ENCODE data around the gene MYO9A.
"Not testable (repeated sequence)": the region's sequence is repeated elsewhere in the genome, so short reads cannot be mapped to it uniquely, and the experiment has no call there.

Gene MYO9A

GRCh38 chr15:71889385-71889784 lies 228.6 kb downstream of the MYO9A start:
- H3K27ac ChIP-seq (ENCODE audit: low read length), result no peak overlapping the region
- no peaks in the 10 kb centered on the region for H3K36me3 ChIP-seq (ENCODE audit: control insufficient read depth, low read depth, low read length)
- H3K4me3 ChIP-seq (ENCODE audit: low read length), result no peak overlapping the region
- H3K9ac ChIP-seq (ENCODE audit: low read length), result no peak overlapping the region
- H3K9me3 ChIP-seq (ENCODE audit: control insufficient read depth, low read depth, low read length), result no peaks in the 10 kb centered on the region
- H3K27me3 ChIP-seq (ENCODE audit: control insufficient read depth, insufficient read depth, low read length), result no peaks in the 10 kb centered on the region
- H3K4me1 ChIP-seq (ENCODE audit: control insufficient read depth, low read depth, low read length), result peaks cover 12% of the 10 kb centered on the region

- Histone ChIP-seq H3K27ac (ENCODE audit: low read length) (no peak overlapping the region), H3K4me3 (ENCODE audit: low read length) (no peak overlapping the region), H3K4me1 (ENCODE audit: control insufficient read depth, low read depth, low read length) (peaks cover 15% of the 10 kb centered on the region), H3K27me3 (ENCODE audit: control insufficient read depth, insufficient read depth, low read length) (no peaks in the 10 kb centered on the region), H3K9ac (ENCODE audit: low read length) (no peak overlapping the region), H3K9me3 (ENCODE audit: control insufficient read depth, low read depth, low read length) (no peaks in the 10 kb centered on the region), H3K36me3 (ENCODE audit: control insufficient read depth, low read depth, low read length) (no peaks in the 10 kb centered on the region)
Measured at GRCh38 chr15:71888797-71889196, 229.2 kb downstream of the MYO9A start.

GRCh38 chr15:71885390-71885789 lies 232.6 kb downstream of the MYO9A start:
- no peak overlapping the region for H3K9ac ChIP-seq (ENCODE audit: low read length)
- H3K36me3 ChIP-seq (ENCODE audit: control insufficient read depth, low read depth, low read length), result no peaks in the 10 kb centered on the region
- no peaks in the 10 kb centered on the region for H3K27me3 ChIP-seq (ENCODE audit: control insufficient read depth, insufficient read depth, low read length)
- no peak overlapping the region for H3K4me3 ChIP-seq (ENCODE audit: low read length)
- no peak overlapping the region for H3K27ac ChIP-seq (ENCODE audit: low read length)
- H3K9me3 ChIP-seq (ENCODE audit: control insufficient read depth, low read depth, low read length), result no peaks in the 10 kb centered on the region
- H3K4me1 ChIP-seq (ENCODE audit: control insufficient read depth, low read depth, low read length), result peaks cover 20% of the 10 kb centered on the region

- H3K36me3 ChIP-seq (ENCODE audit: control insufficient read depth, low read depth, low read length), result no peaks in the 10 kb centered on the region
- H3K27ac ChIP-seq (ENCODE audit: low read length), result no peak overlapping the region
- no peak overlapping the region for H3K4me3 ChIP-seq (ENCODE audit: low read length)
- peaks cover 20% of the 10 kb centered on the region for H3K4me1 ChIP-seq (ENCODE audit: control insufficient read depth, low read depth, low read length)
- H3K9ac ChIP-seq (ENCODE audit: low read length), result no peak overlapping the region
- H3K9me3 ChIP-seq (ENCODE audit: control insufficient read depth, low read depth, low read length), result no peaks in the 10 kb centered on the region
- H3K27me3 ChIP-seq (ENCODE audit: control insufficient read depth, insufficient read depth, low read length), result no peaks in the 10 kb centered on the region
Measured at GRCh38 chr15:71883447-71883846, 234.5 kb downstream of the MYO9A start.

- Histone ChIP-seq H3K4me1 (ENCODE audit: control insufficient read depth, low read depth, low read length) (peaks cover 9% of the 10 kb centered on the region), H3K36me3 (ENCODE audit: control insufficient read depth, low read depth, low read length) (no peaks in the 10 kb centered on the region), H3K9ac (ENCODE audit: low read length) (no peak overlapping the region)
Measured at GRCh38 chr15:71880276-71880675, 237.7 kb downstream of the MYO9A start.

GRCh38 chr15:71874245-71874644 lies 243.7 kb downstream of the MYO9A start:
- Histone ChIP-seq H3K27me3 (ENCODE audit: control insufficient read depth, insufficient read depth, low read length) (no peaks in the 10 kb centered on the region), H3K4me1 (ENCODE audit: control insufficient read depth, low read depth, low read length) (no peaks in the 10 kb centered on the region), H3K27ac (ENCODE audit: low read length) (no peak overlapping the region), H3K4me3 (ENCODE audit: low read length) (no peak overlapping the region), H3K9ac (ENCODE audit: low read length) (no peak overlapping the region), H3K9me3 (ENCODE audit: control insufficient read depth, low read depth, low read length) (no peaks in the 10 kb centered on the region), H3K36me3 (ENCODE audit: control insufficient read depth, low read depth, low read length) (no peaks in the 10 kb centered on the region)

More at GRCh38 chr15:71880276-71880675, 237.7 kb downstream of the MYO9A start:
- no peak overlapping the region for H3K4me3 ChIP-seq (ENCODE audit: low read length)
- no peak overlapping the region for H3K27ac ChIP-seq (ENCODE audit: low read length)
- no peaks in the 10 kb centered on the region for H3K27me3 ChIP-seq (ENCODE audit: control insufficient read depth, insufficient read depth, low read length)
- H3K9me3 ChIP-seq (ENCODE audit: control insufficient read depth, low read depth, low read length), result no peaks in the 10 kb centered on the region

GRCh38 chr15:71858232-71858631 lies 259.7 kb downstream of the MYO9A start:
- not testable (repeated sequence) for H3K36me3 ChIP-seq (ENCODE audit: control insufficient read depth, low read depth, low read length); H3K9ac ChIP-seq (ENCODE audit: low read length); H3K27ac ChIP-seq (ENCODE audit: low read length); H3K27me3 ChIP-seq (ENCODE audit: control insufficient read depth, insufficient read depth, low read length); H3K4me1 ChIP-seq (ENCODE audit: control insufficient read depth, low read depth, low read length); H3K4me3 ChIP-seq (ENCODE audit: low read length); H3K9me3 ChIP-seq (ENCODE audit: control insufficient read depth, low read depth, low read length)

DNA sequence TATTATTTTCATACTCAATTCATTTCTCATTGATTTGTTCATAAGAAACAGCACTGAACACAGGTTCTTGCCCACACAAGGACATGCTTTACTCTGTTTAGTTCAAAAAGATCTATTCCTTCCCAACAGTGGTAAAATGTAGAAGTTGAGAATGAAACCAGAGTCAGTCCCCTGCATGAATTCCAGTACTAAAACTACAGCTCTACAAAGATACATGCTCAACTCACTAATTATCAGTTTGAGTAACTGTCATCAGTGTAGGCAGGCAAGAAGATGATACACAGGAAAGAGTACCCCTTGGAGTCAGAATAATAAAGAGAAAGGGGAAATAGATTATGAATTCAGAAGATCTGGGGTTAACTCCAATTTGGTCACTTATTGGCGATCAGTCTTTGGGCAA lies 264.4 kb downstream of the MYO9A start:
- Histone ChIP-seq H3K27ac (ENCODE audit: low read length) (no peak overlapping the region), H3K9me3 (ENCODE audit: control insufficient read depth, low read depth, low read length) (no peaks in the 10 kb centered on the region), H3K27me3 (ENCODE audit: control insufficient read depth, insufficient read depth, low read length) (no peaks in the 10 kb centered on the region), H3K36me3 (ENCODE audit: control insufficient read depth, low read depth, low read length) (peaks cover 4% of the 10 kb centered on the region), H3K4me3 (ENCODE audit: low read length) (no peak overlapping the region), H3K9ac (ENCODE audit: low read length) (no peak overlapping the region), H3K4me1 (ENCODE audit: control insufficient read depth, low read depth, low read length) (no peaks in the 10 kb centered on the region)

GRCh38 chr15:71844916-71845315 lies 273.0 kb downstream of the MYO9A start:
- Histone ChIP-seq H3K9me3 (ENCODE audit: control insufficient read depth, low read depth, low read length) (no peaks in the 10 kb centered on the region), H3K27me3 (ENCODE audit: control insufficient read depth, insufficient read depth, low read length) (no peaks in the 10 kb centered on the region), H3K4me1 (ENCODE audit: control insufficient read depth, low read depth, low read length) (no peaks in the 10 kb centered on the region), H3K9ac (ENCODE audit: low read length) (no peak overlapping the region), H3K4me3 (ENCODE audit: low read length) (no peak overlapping the region), H3K36me3 (ENCODE audit: control insufficient read depth, low read depth, low read length) (peaks cover 4% of the 10 kb centered on the region), H3K27ac (ENCODE audit: low read length) (no peak overlapping the region)

GRCh38 chr15:71841563-71841962 lies 276.4 kb downstream of the MYO9A start:
- Histone ChIP-seq H3K4me1 (ENCODE audit: control insufficient read depth, low read depth, low read length) (no peaks in the 10 kb centered on the region), H3K9ac (ENCODE audit: low read length) (no peak overlapping the region), H3K27me3 (ENCODE audit: control insufficient read depth, insufficient read depth, low read length) (no peaks in the 10 kb centered on the region), H3K27ac (ENCODE audit: low read length) (no peak overlapping the region), H3K36me3 (ENCODE audit: control insufficient read depth, low read depth, low read length) (no peaks in the 10 kb centered on the region), H3K9me3 (ENCODE audit: control insufficient read depth, low read depth, low read length) (no peaks in the 10 kb centered on the region), H3K4me3 (ENCODE audit: low read length) (no peak overlapping the region)

DNA sequence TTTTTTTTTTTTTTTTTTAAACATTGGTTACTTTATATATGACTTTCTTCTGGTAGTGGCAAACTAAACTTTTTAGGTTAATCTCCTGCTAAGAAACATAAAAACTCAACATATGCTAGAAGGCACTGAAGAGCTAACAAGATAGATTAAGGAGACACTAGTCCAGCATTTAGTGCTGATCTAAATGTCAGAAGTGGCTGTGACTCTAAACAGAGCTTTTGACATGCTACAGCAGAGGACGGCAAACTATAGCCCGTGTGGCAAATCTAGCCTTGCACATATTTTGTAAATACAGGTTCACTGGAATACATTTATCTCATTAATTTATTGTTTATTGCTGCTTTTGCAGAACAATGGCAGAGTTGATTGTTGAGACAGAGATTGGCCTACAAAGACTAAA lies 287.0 kb downstream of the MYO9A start:
- no peak overlapping the region for H3K4me3 ChIP-seq (ENCODE audit: low read length)
- H3K9me3 ChIP-seq (ENCODE audit: control insufficient read depth, low read depth, low read length), result no peaks in the 10 kb centered on the region
- no peaks in the 10 kb centered on the region for H3K36me3 ChIP-seq (ENCODE audit: control insufficient read depth, low read depth, low read length)

GRCh38 chr15:71826196-71826595 lies 291.8 kb downstream of the MYO9A start:
- H3K27me3 ChIP-seq (ENCODE audit: control insufficient read depth, insufficient read depth, low read length), result no peaks in the 10 kb centered on the region
- no peak overlapping the region for H3K27ac ChIP-seq (ENCODE audit: low read length)
- H3K9me3 ChIP-seq (ENCODE audit: control insufficient read depth, low read depth, low read length), result no peaks in the 10 kb centered on the region
- H3K4me3 ChIP-seq (ENCODE audit: low read length), result no peak overlapping the region
- no peaks in the 10 kb centered on the region for H3K36me3 ChIP-seq (ENCODE audit: control insufficient read depth, low read depth, low read length)
- no peak overlapping the region for H3K9ac ChIP-seq (ENCODE audit: low read length)
- peaks cover 15% of the 10 kb centered on the region for H3K4me1 ChIP-seq (ENCODE audit: control insufficient read depth, low read depth, low read length)

More for the DNA sequence above, 287.0 kb downstream of the MYO9A start:
- H3K9ac ChIP-seq (ENCODE audit: low read length), result no peak overlapping the region
- H3K27me3 ChIP-seq (ENCODE audit: control insufficient read depth, insufficient read depth, low read length), result no peaks in the 10 kb centered on the region
- no peak overlapping the region for H3K27ac ChIP-seq (ENCODE audit: low read length)
- peaks cover 13% of the 10 kb centered on the region for H3K4me1 ChIP-seq (ENCODE audit: control insufficient read depth, low read depth, low read length)
